HG02763 (cell line): ENCODE measurements around the gene IFNA8.
"Not testable (repeated sequence)": the region's sequence is repeated elsewhere in the genome, so short reads cannot be mapped to it uniquely, and the experiment has no call there.

Experiments used
- ATAC-seq: cut with Tn5 transposase; IDR thresholded peaks from one replicate; pipeline ENCODE4 v1.9.1; 2021; ENCODE audit warnings: mild to moderate bottlenecking, moderate library complexity; ENCODE audit not compliant: unreplicated experiment

Gene IFNA8

DNA sequence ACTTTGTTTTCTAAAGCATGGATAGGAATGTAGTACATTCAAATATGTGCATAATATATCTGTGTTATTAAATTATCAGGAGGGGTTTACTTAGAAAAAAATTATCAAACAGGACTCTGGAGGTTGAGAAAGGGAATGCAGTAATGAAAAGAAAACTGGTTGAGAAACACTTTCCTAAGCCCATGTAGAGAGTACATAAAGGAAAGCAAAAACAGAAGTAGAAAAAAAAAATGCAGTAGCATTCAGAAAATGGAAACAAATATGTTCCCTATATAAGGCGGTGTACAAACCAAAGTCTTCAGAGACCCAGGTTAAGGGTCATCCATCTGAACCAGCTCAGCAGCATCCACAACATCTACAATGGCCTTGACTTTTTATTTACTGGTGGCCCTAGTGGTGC lies at the start of gene IFNA8:
TSS of gene IFNA8 (plus strand) at position 301 of the 400 bp plus-strand sequence. CDS start at position 361, 60 bp downstream.
- ATAC-seq, result no peak

DNA sequence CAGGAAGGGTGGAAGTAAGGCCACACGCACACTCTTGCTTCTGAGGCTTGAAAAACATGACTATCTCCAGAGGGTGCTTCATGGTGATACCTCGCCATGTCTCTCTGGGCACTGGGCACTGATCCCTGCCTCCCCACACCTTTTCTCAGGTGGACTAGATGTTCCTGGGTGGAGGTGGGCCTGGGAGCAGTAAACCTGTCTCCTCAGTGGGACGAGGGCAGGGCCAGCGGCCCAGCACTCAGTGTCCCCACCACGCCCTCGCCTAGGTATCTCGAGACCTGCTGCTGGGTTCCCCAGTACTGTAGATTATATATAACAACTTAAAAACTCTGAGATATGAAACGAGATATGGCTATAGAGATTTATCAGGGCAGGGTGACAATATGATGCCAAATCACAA lies 46.6 kb upstream of the IFNA8 start:
- ATAC-seq, result no peak

DNA sequence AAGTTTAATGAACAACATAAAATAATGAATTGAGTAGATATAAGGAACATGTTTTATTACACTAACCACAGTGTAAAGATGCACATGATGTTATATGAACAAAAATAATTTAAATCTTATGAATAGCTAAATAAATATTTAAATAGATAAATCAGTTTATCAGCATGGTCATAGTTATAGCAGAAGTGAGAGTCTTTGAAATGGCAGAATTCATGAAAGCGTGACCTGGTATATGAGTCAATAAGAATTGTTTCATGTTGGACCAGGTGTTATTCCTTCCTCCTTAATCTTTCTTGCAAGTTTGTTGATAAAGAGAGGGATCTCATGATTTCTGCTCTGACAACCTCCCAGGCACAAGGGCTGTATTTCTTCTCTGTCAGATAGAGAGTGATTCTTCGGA lies 41.7 kb upstream of the IFNA8 start:
- ATAC-seq, result peak; percentile 61

DNA sequence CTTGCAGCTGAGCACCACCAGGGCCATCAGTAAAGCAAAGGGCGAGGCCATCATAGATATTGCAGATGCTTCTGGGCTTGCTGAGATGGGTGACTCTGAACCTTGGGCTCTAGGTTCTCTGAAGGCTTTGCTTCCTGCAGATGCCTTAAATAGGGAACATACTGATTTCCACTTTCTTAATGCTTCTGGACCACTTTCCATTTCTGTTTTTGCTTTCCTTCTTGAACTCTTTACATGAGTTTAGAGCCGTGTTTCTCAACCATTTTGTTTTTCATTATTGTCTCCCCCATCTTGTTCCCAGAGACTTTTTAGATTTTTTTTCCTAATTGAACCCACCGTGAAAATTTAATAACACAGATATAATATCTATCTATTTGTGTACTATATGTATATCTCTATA lies 41.0 kb upstream of the IFNA8 start, which contains the start of gene IFNA13:
TSS of gene IFNA13 (minus strand) at position 101 of the 400 bp plus-strand sequence. CDS start at position 54, 47 bp downstream.
- ATAC-seq, result no peak

DNA sequence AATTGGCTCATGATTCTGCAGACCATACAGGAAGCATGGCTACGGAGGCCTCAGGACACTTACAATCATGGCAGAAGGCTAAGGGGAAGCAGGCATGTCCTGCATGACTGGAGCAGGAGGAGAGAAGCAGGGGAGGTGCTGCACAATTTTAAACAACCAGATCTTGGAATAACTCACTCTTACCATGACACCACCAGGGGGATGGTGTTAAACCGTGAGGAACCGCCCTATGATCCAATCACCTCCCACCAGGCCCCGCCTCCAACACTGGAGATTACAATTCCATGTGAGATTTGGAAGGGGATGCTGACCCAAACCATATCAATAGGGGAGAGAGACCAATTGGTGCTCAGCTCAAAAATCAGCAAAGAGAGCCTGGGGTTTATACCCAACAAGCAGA lies 37.5 kb upstream of the IFNA8 start:
- not testable (repeated sequence) for ATAC-seq

DNA sequence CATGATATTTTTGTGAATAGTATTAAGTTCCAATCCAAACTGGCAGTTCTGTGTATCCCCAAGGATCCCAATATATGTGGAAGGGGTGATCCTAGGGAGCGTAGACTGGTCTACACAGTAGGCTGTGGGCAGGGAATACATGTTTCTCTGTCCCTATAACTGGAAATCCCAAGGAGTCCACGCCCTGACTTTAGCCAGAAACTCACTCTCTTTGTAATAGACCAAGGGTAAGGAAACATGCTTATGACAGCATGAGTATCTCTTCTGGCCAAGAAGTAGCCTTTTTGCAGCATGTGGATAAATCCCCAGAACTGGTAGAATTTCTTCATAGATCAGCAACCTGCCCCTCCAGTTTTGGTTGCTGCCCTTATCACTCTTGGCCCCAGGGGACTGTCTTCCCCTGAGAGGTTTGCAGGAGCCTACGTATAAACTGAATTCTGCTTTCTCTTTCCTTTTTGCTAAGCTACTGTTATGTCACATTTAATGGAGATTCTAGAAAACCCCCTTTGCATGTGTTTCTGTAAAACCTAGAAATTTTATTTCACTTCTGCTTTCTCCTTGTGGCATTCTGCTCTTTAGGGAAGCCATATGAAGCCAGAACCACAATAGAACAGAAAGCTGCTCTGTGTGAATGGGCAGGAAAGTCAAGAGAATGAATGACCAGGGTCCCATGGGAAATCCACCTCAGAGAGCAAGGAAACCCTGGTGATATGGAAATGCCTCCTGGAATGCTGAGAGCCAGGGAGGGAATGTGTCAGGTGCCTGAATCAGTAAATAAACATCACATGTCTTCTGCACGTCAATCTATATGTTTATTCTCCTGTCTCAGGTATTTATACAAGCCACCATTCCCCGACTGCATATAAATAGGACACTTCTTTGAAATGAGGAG lies 27.2 kb upstream of the IFNA8 start:
- peak; percentile 99 for ATAC-seq

DNA sequence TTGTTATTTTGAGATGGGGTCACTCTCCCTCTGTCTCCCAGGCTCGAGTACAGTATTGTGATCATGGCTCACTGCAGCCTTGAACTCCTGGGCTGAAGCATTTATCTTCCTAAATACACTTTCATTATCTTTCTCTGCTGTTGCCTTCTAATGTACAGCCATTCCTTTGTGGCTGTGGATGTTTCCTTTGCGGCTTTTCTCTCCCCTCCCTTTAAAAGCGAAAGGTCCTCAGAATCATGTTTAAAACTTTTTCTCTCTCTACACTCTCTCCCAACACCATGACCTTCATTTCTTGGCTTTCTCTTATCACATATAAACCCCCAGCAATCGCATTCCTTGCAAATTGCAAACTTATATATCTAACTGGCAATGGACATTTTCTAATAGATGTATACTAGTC lies 25.3 kb upstream of the IFNA8 start:
- no peak for ATAC-seq

DNA sequence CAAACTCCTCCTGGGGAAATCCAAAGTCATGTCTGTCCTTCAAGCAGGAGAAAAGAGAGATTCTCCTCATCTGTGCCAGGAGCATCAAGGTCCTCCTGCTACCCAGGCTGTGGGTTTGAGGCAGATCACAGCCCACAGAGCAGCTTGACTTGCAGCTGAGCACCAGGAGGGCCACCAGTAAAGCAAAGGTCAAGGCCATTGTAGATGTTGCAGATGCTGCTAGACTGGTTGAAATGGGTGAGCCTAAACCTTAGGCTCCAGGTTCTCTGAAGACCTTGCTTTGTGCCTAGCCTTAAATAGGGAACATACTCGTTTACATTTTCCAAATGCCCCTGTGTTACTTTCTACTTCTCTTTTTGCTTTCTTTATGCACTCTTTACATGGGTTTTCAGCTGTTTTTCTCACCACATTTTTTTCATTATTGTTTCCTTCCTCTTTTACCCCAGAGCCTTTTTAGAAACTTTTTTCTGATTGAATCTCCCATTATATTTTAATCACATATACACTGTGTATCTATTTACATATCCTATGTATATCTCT lies 23.7 kb upstream of the IFNA8 start, which contains the start of gene IFNA2:
TSS of gene IFNA2 (minus strand) at position 268 of the 540 bp plus-strand sequence. CDS start at position 199, 69 bp downstream.
- no peak for ATAC-seq

DNA sequence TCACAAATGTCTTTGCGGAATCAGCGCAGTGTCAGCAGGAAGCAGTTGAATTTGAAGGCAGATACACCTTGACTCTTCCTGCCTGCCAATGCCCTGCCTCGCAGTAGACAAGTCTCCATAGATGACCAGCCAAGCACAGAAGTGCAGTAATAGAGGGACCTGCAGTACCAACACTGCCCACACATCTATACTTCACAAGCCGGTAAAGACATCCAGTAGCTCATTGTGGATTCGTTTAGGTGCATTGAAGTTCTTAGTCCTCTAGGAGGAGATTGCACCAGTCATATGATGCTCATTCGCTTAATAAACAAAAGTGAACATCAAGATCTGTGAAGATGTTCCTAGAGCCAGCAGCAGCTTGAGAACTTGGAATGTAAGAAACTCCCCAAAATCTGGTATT lies 16.6 kb upstream of the IFNA8 start:
- peak; percentile 77 for ATAC-seq

DNA sequence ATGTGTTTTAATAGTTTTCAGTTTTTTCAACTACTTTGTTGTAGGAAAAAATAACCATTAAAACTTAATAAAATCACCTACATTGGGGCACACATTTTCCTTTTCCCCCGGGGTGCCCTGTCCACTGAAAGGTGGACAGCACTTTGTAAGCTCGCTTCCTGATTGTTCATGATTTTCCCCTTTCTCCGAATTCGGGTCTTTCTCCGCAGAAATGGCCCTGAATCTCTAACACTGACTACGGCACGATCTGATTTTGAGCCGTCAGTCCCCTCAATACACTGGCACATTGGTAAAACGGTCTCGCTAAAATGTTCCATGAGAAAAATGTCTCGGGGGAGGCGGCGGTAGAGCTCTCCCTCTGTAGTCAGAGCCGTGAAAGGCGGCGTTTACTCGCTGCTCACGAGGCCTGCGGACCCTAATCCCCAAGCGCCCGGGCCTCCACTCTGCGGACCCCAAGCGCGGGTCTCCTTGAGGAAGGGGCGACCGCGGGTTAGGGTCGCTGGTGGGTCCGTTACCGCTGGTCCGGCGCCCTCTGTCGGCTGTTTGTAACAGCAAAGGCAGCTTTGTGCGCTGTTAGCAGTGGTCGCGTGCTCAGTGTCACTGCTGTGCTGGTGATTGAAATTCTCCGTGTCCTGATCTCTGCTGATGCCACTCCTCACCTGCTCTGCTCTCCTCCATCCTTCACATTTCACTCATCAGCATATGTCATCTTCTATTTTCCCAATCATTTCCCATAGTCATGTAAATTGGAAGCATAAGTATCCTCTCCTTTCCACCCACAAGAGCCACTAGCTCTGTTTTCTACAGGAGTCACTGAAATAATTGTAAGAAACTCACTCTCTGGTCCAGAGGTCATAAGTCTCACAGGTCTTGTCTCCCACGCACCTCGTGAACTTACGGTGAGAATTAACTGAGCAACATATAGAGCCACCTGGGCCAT lies 12.9 kb upstream of the IFNA8 start:
- peak; percentile 65 for ATAC-seq

DNA sequence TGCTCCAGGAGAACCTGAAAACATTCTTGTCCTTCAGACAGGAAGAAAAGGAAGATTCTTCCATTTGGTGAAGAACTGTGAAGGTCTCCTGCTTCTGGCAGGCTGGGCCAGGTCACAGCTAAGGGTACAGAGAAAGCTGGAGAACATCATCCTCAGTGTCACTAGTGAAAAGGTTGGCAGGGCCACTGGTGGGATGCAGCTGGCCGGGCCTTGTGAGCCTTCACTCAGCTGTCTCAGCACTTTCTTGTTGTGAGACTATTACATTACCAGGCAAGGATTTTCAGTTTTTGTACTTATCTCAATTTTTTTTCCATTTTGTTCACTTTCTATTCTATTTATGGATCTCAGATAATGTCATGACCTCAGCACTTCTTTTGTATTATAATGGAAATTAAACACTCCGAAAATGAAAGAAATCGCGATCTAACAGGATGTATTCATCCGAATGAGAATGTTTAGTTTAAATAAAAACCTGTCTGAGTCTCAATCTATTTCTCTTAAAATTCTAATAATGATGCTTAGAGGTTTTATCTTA lies 9.9 kb upstream of the IFNA8 start:
- no peak for ATAC-seq

DNA sequence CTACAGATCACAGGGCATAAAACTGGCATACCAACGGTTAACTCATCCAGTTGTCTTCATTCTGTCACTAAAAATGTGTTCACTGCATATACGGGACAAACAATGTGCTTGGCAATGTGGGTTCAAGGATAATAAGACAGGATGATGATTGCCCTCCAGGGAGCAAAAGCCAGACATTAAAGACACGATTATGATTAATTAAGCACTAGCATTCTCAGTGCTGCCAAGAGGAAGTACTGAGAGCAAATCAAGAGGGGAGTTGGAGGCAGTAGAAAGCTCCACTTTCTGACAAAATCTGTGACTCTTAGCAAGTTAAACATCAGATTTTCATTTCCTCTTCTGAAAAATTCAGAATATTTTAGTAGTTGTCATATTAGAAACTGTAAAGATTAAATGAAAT lies 9.0 kb upstream of the IFNA8 start:
- ATAC-seq, result no peak

DNA sequence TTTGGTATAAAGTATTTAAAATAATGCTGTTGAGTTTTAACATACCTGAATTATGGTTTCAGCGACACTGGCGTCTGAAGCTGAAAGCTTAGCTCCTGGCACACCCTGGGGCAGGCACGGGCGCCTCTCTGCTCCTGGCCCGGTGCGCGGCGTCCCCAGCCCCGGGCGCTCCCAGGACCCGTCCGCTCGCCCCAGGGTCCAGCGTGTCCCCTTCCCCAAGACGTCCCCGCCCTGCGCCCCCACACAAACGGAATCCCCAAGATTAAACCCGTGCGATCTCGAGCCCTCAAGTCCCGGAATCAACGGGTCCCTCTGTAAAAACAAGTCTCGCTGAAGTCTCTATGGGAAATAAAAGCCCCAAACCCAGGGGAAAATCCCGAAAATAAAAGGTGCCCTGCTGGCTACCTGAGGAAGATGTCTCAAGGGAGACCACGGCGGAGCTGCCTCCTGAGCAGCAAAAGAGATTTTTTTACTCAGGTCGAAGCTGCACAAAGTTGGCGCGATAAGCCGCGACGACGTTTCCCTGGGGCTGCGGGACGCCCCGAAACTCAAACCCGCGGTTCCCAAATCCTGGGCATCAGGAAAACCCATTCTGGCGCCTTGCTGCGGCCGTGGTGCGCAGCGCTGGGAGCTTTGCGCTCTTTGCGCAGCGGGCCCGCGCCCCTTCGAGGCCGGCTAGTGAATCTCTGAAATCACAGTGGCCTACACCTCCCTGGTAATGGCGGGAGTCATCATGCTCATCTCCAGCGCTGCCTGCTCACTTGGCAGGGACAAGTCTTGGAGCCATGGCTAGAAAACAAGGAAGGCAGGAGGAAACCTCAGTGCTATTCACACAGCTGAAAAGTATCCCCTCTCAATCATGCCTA lies 6.3 kb upstream of the IFNA8 start:
- no peak for ATAC-seq

DNA sequence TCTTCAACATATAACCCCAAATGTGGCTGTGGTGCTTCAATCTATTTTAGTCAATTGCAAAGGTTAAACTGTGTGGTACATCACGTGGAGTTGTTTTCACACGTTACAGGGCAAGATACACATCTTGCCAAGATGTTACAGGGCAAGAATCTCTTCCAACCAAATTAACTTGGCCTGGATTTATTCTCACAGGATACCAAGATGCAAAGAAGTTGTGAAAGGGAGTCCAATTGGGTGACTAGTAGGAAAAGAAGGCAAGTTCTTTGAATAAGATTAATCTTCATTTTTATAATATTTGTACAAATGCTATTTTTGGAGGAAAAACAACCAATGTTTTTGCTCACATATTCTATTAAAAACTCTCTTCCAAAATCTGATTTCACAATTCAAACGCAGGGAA lies 4.8 kb upstream of the IFNA8 start:
- ATAC-seq, result no peak

DNA sequence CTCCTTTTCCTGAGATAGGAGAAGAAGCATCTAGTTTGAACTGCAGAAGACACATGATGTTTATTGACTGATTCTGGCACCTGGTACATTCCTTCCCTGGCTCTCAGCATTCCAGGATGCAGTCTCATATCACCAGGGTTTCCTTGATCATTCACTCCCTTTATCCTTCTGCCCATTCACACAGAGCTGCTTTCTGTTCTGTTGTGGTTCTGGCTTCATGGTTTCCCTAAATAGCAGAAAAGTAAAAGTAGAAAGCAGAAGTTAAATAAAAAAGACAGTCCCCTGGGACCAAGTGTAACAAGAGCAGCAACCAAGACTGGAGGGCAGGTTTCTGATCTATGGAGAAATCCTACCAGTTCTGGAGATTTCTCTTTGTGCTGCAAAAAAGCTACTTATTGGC lies 3.2 kb downstream of the IFNA8 start:
- ATAC-seq, result no peak

DNA sequence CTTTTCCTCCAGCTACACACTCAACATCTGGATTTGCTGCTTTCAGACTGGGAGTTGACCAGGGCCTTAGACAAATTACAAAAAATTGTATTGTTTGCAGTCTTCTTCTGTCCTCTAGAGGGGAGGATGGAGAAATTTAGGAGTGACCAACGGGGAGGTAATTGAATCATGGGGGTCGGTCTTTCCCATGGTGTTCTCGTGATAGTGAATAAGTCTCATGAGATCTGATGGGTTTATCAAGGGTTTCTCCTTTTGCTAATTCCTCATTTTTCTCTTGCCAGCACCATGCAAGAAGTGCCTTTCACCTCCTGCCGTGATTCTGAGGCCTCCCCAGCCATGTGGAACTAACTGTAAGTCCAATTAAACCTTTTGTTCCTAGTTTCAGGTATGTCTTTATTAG lies 4.2 kb downstream of the IFNA8 start:
- no peak for ATAC-seq

DNA sequence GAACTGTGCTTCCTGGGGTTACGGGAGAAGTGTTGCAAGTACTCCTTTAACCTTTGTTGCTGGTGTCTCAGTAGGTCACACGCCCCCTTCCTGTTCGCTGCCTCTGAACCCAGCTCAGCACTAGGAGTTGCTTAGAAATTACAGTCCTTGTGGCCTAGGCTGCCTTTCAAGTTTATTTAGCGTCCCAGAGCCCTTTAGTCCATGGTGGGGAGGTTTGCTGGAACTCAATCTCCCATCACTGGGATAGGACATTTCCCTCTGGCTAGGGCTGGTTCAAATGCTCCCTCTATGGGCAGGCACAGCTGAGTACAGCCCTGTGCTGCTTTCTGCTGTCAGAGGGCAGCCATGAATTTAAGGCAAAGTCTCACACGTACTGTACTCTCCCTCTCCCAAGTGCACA lies 4.7 kb downstream of the IFNA8 start:
- ATAC-seq, result peak; percentile 51

DNA sequence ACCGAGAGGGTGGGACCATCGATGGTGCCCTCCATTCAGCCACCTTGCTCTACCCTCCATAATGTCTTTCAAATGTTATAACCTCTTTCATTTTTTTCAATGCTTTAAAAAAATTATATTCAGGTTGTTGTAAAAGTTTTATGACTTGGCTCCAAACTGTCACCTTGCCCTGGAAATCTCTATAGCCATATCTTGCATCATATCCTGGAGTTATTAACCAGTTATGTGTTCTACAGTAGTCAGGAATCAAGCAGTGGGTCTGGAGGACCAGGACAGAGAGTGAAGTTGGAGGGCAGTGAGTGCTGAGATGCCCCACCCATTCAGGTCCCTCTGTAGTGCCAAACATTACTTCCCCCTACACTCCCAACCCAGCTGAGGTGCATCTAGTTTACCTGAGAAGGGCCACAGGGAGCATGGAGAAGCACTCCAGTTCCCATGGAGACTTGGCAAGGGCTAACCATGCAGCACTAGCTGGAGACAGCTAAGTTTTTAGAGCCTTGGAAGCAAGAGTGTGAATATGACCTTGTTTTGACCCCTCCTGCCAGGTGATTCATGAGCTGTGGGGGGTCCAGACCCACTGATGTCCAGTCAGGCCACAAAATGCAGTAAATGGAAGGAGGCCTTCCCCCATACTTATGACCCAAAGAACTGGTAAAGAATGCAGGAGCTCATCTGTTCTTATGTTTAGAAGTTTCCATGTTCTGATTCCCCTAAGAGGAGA lies 5.5 kb downstream of the IFNA8 start:
- ATAC-seq, result no peak
